ENCODE measurements around the gene IER5L. TPM values are rescaled to one million over a fixed set of nuclear protein-coding genes. Genes with fewer than 3 reads are reported as not detected.

The IER5L gene
- total RNA-seq, 2 donors from 2014 or later: 7.2 to 30.7 TPM

- peaks cover 0 to 4% of the 10 kb centered on the region in 2 donors for H3K36me3 ChIP-seq
- H3K27me3 ChIP-seq (replicated peaks; ENCODE audit: insufficient read depth): no peaks in the 10 kb centered on the region
- H3K27ac ChIP-seq: peak overlapping the region; percentile 99
- no peaks in the 10 kb centered on the region for H3K9me3 ChIP-seq
- DNase-seq (ENCODE audit: low spot score): peak; percentile 94
- H3K4me3 ChIP-seq: peak overlapping the region; percentile 30 to 39
- intact Hi-C loops (cut with DNase I): loop anchor here (2.0 to 5.0 kb wide), 2 partner anchors 35 to 357 kb away; no protein-coding TSS in a partner anchor
- peaks cover 36% of the 10 kb centered on the region for H3K4me1 ChIP-seq (replicated peaks)
- TF ChIP-seq POLR2AphosphoS5 (IDR thresholded peaks at IDR 0.05) (peak; percentile 92), POLR2A (IDR thresholded peaks at IDR 0.05) (peak; percentile 85)
- TF ChIP-seq, protein P1, sequence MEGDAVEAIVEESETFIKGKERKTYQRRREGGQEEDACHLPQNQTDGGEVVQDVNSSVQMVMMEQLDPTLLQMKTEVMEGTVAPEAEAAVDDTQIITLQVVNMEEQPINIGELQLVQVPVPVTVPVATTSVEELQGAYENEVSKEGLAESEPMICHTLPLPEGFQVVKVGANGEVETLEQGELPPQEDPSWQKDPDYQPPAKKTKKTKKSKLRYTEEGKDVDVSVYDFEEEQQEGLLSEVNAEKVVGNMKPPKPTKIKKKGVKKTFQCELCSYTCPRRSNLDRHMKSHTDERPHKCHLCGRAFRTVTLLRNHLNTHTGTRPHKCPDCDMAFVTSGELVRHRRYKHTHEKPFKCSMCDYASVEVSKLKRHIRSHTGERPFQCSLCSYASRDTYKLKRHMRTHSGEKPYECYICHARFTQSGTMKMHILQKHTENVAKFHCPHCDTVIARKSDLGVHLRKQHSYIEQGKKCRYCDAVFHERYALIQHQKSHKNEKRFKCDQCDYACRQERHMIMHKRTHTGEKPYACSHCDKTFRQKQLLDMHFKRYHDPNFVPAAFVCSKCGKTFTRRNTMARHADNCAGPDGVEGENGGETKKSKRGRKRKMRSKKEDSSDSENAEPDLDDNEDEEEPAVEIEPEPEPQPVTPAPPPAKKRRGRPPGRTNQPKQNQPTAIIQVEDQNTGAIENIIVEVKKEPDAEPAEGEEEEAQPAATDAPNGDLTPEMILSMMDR (IDR thresholded peaks at IDR 0.05): peak in 2 of 4 experiments; percentile 20 to 27
- whole genome bisulfite sequencing: under 1% methylated on average over 11 of the region's 11 CpGs
These were observed 38.1 kb downstream of the IER5L start for GRCh38 chr9:129139993-129140396.

DNA sequence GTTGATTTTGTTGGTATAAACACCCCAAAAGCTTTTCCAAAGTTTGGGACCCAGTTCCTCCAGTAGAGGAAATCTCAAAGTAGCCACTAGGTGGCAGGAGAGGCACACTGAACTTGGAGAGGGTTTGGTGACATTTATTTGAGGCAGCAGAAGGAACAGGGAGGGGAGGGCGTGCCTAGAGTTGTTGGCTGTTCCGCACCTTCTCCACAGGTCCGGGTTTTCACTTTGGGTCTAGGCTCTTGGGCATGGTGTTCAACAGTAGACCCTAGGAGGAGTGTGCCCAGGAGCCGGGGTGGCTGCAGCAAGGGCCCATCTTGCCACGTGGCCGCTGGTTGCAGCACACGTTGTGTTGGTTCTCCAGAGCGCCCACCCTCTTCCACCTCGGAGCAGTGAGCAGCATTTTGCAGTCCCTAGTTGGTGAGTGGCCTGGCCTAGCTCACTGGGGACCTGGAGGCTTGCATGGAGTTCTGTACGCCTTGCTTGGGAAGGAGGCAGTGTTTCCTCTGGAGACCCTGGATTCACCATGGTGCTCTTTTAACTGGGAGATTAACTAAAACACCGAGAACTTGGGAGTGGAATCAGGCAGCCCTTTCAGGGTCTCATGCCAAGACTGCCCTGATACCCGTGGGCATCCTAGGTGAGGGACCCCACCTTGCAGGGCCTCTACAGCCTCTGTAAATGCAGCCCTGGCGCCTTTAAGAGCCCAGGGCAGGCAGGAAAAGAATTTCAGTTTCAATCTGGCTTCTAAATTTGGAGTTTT lies 38.6 kb downstream of the IER5L start:
- peak overlapping the region; percentile 99 for H3K27ac ChIP-seq
- peaks cover 0 to 4% of the 10 kb centered on the region in 2 donors for H3K36me3 ChIP-seq
- peak overlapping the region; percentile 30 to 39 for H3K4me3 ChIP-seq
- intact Hi-C loops (cut with DNase I): no loop called here
- DNase-seq (ENCODE audit: low spot score): peak; percentile 88
- H3K9me3 ChIP-seq: no peaks in the 10 kb centered on the region
- 2% methylated on average over 13 of the region's 13 CpGs for WGBS
- peaks cover 34% of the 10 kb centered on the region for H3K4me1 ChIP-seq (replicated peaks)
- H3K27me3 ChIP-seq (replicated peaks; ENCODE audit: insufficient read depth): no peaks in the 10 kb centered on the region
- peak; percentile 22 for TF ChIP-seq POLR2A (IDR thresholded peaks at IDR 0.05)
- peak; percentile 85 for TF ChIP-seq POLR2AphosphoS5 (IDR thresholded peaks at IDR 0.05)
- TF ChIP-seq, protein P1 (IDR thresholded peaks at IDR 0.05): peak; percentile 96 to 99 (median 98)

- 41% methylated on average over 21 of the region's 21 CpGs for WGBS
- no peak overlapping the region for H3K4me3 ChIP-seq
- peaks cover 0 to 4% of the 10 kb centered on the region in 2 donors for H3K36me3 ChIP-seq
- peak; percentile 44 for DNase-seq (ENCODE audit: low spot score)
- no peak for TF ChIP-seq POLR2A (IDR thresholded peaks at IDR 0.05)
- TF ChIP-seq, protein P1 (IDR thresholded peaks at IDR 0.05): no peak
- peak; percentile 39 for TF ChIP-seq POLR2AphosphoS5 (IDR thresholded peaks at IDR 0.05)
- intact Hi-C loops (cut with DNase I): loop anchor here (1.0 kb wide), 1 partner anchor 472 kb away; no protein-coding TSS in a partner anchor
- H3K27me3 ChIP-seq (replicated peaks; ENCODE audit: insufficient read depth): no peaks in the 10 kb centered on the region
- peak overlapping the region; percentile 99 for H3K27ac ChIP-seq
- no peaks in the 10 kb centered on the region for H3K9me3 ChIP-seq
- peaks cover 32% of the 10 kb centered on the region for H3K4me1 ChIP-seq (replicated peaks)
These were observed 39.4 kb downstream of the IER5L start for GRCh38 chr9:129138476-129139232.

DNA sequence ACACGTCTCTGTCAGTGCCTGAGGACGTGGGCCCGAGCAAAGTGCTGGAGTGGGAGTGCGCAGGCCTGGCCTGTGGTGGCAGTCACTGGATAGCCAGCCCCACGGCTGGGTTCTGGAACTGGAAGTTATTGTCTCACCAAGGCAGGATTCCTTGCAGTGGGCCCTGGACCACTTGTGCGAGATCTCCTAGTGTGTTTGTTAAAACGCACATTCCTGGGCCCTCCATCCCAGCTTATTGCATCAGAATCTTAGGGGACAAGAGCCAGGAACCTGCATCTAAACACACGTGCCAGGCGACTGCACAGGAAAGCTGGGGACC lies 40.0 kb downstream of the IER5L start:
- Histone ChIP-seq H3K9me3 (no peaks in the 10 kb centered on the region), H3K4me1 (replicated peaks) (peaks cover 26% of the 10 kb centered on the region), H3K4me3 (no peak overlapping the region), H3K27ac (peak overlapping the region; percentile 99), H3K27me3 (replicated peaks; ENCODE audit: insufficient read depth) (no peaks in the 10 kb centered on the region), H3K36me3 (peaks cover 0 to 4% of the 10 kb centered on the region in 2 donors)
- WGBS: 78% methylated on average over 9 of the region's 9 CpGs
- TF ChIP-seq POLR2AphosphoS5 (IDR thresholded peaks at IDR 0.05): no peak
- TF ChIP-seq, protein P1 (IDR thresholded peaks at IDR 0.05): no peak
- TF ChIP-seq POLR2A (IDR thresholded peaks at IDR 0.05): no peak
- intact Hi-C loops (cut with DNase I): loop anchor here (1.0 kb wide), 1 partner anchor 472 kb away; no protein-coding TSS in a partner anchor
- no peak for DNase-seq (ENCODE audit: low spot score)
